ENCODE data around the gene ETV7.

GRCh38 chr6:36350681-36351571, 36.5 kb downstream of the ETV7 start:
- TF ChIP-seq CTCF (conservative IDR thresholded peaks at IDR 0.05): no peak
- no peak for TF ChIP-seq ZFX (IDR thresholded peaks at IDR 0.05)

All from C4-2B (cell line).